Activated naive CD4-positive, alpha-beta T cell treated with anti-CD3 and anti-CD28 coated beads, Interleukin-2, amount 50 U/mL, for 16 hours (primary cell): Measurements from ENCODE around the gene ATP9A.

Source experiments
- DNase-seq: peaks from one replicate; pipeline ENCODE4 v3.0.0-alpha.2; 2020

ATP9A gene

DNA sequence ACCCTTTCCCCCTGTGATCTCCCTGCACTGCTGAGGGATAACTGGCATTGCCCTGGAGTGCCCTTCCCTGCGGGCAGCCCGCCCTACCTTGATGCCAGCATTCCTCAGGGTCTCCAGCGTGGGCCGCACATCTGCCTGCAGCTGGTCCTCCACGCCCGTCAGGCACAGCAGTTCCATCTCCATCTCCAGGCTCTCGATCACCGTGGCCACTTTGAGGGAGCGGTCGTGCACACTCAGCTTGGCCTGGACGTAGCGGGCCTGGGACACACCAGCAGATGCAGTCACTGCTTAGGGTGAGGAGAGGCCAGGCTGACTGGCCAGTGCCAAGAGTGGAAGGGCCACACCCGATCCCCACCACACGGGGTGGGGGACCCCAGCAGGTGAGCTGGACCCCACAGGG, 143.1 kb downstream of the ATP9A start:
- DNase-seq = no peak

DNA sequence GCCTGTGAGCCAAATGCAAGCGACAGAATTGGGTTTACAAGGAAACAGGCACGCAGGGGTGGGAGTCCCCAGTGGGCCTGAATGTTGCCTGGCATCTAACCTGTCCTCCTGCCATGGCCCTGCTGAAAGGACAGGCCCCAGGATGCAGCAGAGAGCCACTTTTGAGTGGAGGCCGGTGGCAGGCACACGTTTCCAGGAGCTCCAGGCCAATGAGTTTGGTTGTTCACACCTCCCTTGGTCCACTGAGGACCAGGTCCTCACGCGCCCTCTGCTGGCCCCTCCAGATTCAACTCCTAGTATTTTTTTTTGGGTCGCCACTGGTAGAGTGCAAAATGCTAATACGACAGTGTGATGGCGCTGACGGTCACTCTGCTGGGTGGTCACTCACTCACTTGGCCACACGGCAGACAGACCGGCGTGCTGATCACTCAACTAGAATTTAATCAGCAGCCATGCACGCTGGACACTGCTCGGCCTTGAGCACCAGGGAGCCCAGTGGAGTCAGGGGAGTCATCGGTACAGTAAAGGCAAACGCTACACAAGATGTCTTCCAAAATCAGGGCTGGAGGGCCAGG, 143.9 kb downstream of the ATP9A start:
- DNase-seq = peak; percentile 67

DNA sequence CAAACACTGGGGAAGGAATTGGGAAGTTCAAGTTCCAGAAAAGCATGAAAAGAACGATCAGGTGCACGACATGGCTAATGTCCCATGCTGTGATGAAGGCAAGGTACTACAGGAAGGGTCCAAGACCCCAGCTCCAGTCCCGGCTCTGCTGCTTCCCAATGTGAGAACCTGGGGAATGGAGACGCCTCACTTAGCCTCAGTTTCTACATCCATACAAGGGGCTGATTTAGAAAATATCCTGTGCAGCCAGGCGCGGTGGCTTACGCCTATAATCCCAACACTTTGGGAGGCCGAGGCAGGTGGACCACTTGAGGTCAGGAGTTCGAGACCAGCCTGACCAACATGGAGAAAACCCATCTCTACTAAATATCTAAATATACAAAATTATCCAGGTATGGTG, 144.9 kb downstream of the ATP9A start:
- no peak for DNase-seq

DNA sequence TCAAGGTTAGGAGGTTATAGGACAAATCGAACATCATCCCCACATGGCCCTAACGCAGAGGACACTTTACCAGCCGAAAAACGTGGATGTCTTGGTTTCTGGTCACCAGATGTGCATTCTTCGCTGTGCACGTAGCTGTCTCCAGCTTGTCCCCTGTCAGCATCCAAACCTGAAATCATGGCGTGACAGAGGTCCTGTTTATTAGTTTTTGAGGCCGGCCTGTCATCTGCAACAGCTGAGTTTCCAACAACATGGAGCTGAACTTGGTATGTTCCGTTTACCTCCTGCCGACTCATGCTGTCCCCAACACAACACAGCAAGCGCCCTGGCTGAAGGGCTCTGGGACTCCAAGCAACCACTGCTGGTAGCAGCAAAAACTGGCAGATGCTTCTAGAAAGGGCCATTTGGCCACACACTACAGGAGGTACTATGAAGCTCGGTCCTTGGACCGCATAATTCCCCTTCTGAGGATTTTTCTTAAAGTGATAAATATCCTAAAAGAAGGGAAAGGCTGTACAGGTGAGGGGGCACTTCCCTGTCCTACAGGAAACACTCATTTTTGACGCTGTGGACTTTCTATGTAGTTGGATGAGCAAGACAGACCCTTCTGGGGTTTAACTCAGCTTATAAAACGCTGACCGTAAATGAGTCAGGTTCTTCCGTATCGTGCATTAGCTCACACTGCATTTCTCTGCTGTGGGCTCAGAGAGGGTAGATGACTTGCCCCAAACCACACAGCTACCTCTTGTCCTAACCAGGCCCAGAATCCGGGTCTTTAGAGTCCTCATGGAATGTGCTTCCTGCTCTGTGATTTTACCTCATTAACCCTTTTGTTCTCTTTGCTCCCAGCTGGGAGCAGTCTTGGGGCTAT, 146.0 kb downstream of the ATP9A start:
- DNase-seq = no peak

DNA sequence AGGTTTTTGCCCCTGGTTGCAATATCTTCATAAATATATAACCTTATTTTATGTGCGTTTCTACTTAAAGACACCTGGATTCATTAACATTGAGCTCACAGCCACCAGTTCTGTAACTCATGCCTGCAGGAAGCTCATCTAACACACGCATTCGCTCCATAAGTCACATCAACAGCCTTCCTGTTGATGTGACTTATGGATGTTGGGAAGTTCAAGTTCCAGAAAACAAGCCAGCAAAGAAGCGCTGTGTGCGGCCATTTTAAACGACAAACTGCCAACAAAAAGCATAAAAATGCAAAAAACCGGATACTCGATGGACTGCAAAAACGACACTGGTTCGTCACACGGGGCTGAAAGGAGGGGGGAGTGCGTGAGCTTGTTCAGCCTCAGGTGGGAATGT, 147.8 kb downstream of the ATP9A start:
- DNase-seq = no peak

DNA sequence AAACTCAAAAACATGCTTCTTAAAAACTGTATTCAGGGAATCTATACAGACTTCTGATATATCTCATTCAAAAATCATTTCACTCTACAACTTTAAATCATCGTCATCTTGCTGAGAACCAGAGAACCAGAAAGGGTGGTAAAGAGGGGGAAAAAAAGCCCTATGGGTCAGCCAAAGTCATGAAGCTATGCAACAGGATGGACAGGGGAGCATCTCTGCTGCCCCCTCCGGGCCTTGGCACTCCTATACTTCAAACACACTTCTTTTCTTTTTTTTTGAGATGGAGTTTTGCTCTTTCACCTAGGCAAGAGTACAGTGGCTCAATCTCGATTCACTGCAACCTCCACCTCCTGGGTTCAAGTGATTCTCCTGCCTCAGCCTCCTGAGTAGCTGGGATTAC, 152.1 kb downstream of the ATP9A start:
- DNase-seq = no peak

DNA sequence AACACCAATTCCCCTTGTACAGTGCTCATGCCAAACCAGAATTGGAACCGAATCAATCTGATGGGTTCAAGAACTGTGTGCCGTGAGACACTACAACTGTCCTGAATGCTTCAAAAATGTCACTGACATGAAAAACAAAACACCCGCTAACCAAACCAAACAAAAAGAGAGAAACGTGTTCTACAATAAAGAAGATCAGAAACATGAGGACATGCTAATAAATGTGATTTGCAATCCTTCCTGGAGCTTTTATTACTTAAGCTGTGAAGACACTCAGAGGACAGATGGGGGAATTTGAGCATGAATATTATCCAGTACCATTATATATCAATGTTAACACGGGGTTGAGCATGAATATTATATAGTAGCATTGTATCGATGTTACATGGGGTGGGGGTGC, 153.5 kb downstream of the ATP9A start:
- DNase-seq = no peak

DNA sequence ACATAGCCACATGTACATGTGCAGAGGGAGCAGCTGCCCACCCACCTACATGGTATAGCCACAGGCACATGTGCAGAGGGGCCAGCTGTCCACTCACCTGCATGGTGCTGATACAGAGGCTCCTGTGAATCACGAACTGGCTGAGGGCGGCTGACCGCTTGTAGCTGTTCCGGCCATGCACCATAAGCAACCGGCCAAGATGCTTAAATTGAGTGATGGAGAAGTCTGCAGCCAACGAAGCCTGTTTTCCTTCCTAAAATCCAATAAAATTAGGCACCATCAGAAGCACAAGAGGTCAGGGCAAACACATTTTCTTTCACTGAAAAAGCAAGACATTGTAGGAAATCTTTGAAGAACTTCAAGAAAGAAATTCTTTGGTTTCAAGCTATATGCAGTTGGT, 154.6 kb downstream of the ATP9A start:
- no peak for DNase-seq

DNA sequence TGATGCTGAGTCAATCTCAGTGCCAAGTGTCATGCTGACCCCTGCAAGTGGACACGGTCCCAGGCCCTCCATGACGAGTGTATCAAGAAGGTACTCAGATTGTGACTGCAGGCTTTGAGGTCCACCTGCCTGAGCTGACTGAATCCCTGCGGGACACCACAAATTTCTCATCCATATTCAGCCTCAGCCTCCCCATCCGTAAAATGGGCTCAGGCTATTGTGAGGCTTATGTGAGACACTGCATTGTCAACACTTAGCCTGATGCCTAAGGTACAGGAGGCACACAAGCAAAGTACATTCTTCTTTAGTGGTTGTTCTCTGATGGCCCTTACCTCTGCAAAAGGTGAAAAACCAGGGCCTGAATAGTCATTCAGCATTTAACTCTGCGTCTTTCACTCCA, 155.3 kb downstream of the ATP9A start:
- DNase-seq = no peak

DNA sequence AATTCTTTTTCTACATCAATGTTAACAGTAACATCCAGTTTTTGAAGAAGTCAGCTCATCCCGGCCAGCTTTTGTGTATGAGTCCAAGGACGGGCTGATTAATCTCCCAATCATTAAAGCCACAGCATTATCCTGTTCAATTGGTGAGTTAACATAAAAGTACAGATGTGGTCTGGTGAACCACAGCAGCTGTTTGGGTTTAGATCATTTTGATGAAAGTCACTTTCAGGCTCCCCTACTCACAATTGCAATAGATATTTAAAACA, 156.6 kb downstream of the ATP9A start:
- no peak for DNase-seq

DNA sequence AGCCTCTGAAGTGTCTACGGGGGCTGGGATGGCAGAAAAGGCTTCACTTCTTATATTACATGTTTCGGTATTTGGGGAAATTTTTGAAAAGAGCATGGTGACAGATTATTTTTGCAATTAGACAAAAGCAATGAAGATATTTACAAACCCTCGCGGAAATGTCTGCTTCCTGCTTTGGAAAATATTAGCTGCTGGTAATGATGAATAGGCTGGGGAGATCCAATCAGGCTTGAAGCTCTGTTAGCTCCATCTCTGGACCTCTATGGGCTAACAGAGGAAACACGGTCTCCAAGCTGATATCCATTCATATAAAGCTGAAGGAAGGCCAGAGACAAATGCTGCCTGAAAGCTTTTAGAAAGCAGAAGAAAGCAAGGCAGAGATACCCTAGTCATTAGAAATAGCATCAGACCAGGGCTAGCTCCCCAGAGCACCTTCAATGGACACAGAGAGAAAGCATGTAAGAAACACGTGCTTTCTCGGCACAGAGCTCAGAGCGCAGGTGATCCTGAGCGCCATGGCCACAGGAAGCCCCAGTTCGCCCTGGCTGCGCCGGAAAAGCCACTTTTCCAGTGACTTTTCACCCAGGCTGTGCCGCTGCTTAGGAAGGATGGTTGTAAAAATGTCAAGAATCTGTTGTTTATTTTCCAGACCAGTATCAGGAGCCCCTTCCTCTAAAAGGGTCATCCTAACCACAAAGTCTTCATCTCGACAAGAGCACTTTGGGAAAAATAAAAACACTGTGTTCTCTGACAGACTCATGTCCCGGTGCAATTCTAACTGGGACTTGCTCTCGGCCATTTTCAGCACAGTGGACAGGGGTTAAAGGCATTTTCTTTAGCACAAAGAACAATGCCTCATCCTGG, 157.2 kb downstream of the ATP9A start:
- DNase-seq = no peak

DNA sequence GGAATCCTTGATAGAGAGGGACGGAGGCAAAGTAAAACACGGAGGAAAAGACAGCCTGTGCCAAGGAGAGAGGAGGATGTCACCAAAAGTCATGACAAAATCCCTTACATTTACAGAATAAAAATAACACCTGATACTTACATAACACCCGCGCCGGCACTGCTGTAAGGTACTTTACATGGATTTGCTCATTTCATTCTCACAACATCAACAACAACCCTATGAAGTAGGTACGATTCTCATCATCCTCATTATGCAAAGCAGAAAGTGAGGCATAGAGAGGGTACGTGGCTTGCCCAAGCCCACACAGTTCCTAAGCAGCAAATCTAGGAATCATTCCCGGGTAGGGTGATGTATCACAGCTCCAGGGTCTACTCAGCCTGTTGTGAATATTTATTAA, 158.1 kb downstream of the ATP9A start:
- DNase-seq = no peak

DNA sequence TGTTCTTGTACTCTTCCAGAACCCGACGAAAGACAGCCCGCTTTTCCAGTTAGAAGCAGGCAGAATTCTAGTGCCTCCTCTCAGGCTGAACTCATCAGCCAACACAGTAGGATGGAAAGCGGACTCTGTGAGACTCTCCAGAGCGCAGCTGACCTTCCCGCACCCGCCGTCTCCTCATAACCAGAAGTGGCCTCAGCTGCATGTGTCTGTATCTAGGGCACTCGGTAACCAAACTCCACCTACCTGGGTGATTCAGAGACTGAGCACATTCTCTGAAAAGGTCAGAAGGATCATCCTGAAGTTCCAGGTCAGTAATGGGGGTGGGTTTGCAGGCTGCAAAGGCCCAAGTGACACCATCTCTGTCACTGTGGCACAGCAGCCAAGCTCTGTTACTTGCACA, 158.9 kb downstream of the ATP9A start:
- DNase-seq = no peak

DNA sequence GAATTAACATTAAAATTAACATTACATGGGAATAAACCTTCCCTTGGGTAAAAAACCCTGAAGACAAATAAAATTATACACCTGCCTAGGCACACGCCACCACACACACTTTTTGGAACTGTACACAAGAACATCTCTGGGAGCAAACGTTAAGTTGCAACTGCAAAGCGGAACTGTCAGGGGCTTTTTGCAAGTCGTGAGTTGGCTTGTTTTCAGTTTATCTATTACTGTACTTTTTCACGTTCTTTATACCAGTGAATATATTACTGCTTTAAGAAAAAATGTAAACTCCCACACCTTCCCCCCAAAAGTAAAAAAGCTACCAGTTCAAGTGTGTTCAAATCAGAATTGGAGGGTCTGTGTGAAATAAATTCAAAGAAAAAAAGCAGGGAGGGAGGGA, 160.1 kb downstream of the ATP9A start:
- DNase-seq = no peak

DNA sequence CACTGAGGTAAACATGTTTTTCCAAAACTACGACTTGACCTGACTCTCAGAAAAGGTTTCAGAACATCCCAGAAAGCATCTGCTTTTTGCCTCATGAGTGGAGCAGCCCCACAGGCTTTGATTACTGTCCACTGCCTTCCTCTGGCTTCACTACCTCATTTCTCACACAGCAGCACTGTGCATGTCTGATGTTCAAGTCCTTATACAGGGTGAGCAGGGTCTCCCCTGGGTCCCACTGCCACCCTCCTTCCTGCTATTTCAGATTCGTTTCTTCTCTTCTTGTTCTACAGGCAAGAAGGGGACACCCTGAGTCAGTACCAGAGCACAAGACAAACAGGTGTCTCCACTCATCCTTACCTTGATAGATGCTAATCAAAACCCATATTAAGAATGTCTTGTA, 161.0 kb downstream of the ATP9A start:
- no peak for DNase-seq

DNA sequence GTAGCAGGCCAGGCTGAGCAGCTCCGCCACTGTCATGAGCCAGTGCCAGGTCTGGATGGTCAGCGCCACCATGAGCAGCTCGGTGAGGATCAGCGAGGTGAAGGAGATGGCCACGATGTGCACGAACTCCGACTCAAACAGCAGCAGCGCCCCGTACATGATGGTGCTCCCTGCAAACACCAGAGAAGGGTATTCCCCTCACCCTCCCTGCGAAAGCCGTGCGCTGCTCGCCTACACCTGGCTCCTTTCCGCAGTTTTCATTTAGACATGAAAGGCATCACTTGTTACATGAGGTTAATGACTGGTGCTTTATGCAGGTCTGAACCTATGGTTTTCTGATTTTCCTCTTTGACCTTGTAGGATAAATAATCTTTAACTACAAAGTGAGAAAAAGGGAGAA, 163.3 kb downstream of the ATP9A start:
- DNase-seq = no peak

DNA sequence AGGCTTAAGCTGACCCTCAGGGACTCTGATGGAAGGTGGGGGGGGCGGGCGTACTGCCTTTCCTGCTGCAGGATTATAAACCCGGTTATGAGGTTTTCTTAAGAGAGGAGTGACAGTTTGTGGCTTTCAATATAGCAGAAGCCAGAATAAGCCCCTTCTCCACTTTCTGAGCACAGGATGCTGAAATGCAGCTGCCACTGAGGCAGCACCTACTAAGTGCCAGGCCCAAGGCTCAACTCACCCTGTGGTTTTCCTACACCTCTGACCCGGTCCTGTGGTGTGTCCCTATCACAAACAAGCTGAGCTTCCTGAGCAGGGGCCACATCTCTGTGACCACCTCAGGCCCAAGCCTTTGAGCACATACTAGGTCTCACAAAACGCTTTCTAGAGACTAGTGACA, 166.1 kb downstream of the ATP9A start:
- DNase-seq = no peak

DNA sequence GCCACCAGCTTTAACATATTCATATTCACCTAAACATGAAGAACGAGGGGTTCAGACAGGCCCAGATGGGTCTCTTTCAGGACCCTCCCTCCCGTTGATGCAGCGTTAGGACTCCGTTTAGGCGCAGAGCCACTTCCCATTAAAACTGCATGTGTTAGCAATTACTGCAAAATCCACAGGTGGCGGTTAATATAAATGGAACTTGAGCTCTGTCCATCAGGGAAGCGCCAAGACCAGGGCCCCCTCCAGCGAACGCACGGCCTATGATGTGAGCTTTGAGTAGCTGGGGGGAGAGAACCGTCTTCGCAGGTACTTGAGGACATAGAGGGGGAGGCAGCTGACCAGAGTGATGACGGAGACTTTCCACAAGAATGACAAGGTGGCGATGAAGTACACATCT, 167.2 kb downstream of the ATP9A start:
- DNase-seq = no peak

DNA sequence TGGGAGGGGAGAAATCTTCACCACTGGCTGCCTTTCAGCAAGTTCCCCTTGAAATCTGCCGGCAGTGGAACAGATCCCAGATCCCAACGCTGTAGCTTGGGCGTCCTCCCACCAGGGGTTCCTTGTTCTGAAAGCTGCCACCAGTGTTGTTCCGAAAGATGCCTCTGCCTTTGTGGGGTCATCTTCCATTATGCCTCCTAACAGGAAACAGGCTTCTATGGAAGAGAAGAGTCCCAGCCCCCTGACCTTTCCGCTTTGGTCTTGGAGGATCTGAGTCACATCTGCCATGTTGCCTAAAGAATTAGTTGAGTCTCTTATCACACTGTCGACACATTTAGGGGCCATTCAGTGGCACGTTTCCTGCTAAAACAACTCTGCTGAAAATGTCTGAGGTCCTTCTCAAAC, 168.2 kb downstream of the ATP9A start:
- no peak for DNase-seq

DNA sequence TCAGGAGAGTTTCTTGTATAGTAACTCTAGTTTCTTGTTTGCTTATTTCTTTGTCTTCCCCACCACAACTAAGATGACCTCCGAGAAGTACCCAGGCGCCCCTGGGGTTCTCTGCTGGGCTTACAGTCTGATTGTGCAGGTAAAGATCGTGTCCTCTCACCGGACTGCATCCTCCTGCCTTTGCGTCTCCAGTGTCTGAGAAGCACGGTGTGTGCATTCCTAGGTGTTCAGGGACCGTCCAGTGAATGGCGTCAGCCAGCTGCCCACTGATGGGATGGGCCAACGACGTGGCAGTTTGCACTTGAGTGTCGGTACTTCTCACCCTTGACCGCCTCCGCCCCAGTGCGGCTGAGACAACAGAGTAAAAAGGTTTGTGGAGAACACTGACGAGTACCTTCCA, 169.6 kb downstream of the ATP9A start:
- DNase-seq = no peak

DNA sequence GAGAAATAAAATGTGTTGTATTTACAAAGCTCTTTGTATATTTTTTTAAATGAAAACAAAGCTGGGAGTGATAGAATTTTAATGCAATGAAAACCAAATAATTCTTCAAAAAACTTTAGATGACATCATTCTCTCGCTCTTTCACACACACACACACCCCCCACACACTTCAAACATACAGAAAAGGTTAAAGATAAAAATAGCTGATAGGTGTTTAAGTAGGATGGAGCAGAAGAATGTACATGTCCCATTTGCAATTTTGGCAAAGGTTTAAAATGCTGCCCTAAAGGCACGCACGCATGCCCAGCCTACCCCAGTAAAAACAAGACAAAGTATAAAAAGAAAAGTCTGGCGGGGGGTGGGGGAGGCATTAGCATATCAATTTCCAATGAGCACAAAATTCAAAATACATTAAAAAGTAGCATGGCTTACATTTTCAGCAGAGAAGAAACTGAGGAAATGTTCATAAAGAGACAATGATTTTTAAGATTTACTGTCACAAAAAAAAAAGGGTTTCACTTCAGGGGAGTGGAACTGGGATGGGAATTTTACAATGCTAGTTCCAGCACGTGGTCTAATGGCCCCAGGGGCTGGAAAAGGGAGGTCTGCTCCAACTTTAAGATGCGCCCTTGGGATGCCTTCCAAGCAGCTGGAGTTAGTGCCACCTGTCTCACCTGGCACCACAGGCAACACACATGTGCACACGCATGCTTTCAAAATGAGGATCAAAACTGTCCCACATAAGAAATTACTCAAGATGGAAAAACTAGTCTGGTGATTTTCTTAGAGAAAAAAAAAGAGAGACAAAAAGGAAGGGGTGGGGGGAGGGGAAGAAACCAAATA, 170.6 kb downstream of the ATP9A start:
- DNase-seq = no peak

DNA sequence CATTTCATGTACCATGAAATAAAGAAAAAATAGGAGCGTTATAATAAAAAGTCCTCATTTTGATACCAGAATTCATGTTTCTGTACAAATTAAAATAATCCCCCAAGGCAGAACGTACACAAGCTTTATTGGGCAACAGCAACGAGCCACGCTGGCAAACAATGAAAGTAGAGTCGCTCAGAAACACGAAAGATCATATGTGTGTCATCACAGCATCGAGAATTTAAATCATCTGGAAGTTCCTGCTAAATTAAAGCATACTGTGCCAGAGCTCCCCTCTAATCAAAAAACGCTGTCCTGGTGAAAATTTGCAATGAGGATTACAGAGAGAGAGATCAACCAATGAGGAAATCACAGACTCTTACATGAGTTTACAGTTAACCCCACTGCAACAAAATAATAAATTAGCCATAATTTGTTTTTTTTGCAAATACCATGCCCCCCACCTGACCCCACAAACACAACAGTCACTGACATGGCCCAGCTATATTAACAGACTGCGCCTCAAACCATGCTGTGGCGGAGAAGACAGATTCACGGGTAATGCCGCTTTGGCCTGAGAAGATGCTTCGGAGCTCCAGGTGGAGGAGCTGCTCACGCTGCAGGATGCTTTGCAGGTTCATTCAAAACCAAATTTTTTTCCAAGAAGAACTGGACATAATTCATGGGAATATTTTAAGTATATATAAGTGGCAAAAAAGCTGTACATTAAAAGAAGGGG, 171.4 kb downstream of the ATP9A start:
- DNase-seq = no peak

DNA sequence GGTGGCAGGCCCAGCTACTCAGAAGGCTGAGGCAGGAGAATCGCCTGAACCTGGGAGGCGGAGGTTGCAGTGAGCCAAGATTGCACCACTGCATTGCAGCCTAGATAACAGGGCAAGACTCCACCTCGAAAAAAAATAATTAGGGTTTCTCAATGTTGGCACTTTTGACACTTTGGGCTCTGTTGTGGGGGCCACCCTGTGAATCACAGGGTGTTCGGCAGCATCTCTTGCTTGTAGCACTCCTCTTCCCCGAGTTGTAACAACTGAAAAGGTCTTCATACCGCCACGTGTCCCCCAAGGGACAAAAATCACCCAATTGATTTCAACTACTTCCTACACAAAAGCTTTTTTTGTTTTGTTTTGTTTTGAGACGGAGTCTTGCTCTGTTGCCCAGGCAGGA, 172.4 kb downstream of the ATP9A start:
- DNase-seq = no peak
